Neural cell (in vitro differentiated cells): ENCODE measurements around the gene CELF4. TPM values are rescaled to one million over a fixed set of nuclear protein-coding genes. Genes with fewer than 3 reads are reported as not detected.

Source experiments
- H2AFZ ChIP-seq: fragments of 200-600, 300-800 bp; sonication (generic), shearing (Covaris generic); 2 replicates; pipeline ENCODE4 v1.6.0; 2014; ENCODE audit warnings: low read depth, mild to moderate bottlenecking, antibody characterized with exemption, low read length, moderate library complexity
- H3F3A ChIP-seq: fragments of 200-600 bp; shearing (Covaris generic); 2 replicates; pipeline ENCODE4 v1.6.1; 2016; ENCODE audit warnings: mild to moderate bottlenecking, moderate library complexity, mixed read lengths, antibody characterized with exemption, low read length; ENCODE audit not compliant: insufficient read depth, poor library complexity, severe bottlenecking
- H3K27ac ChIP-seq: fragments of 200-600, 300-800 bp; sonication (generic), shearing (Covaris generic); 2 replicates; pipeline ENCODE4 v1.5.1; 2014; ENCODE audit warnings: mild to moderate bottlenecking, low read length, moderate library complexity
- H3K27me3 ChIP-seq: fragments of 300-800, 200-600 bp; sonication (generic), shearing (Covaris generic); 2 replicates; pipeline ENCODE4 v1.6.0; 2014; ENCODE audit warnings: mild to moderate bottlenecking, low read depth, low read length, moderate library complexity; ENCODE audit not compliant: insufficient read depth
- H3K36me3 ChIP-seq: fragments of 300-800, 200-600 bp; sonication (generic), shearing (Covaris generic); 2 replicates; pipeline ENCODE4 v1.5.1; 2014; ENCODE audit warnings: mild to moderate bottlenecking, antibody characterized with exemption, low read length, moderate library complexity; ENCODE audit not compliant: insufficient read depth
- H3K4me2 ChIP-seq: fragments of 300-800, 200-600 bp; sonication (generic), shearing (Covaris generic); 2 replicates; pipeline ENCODE4 v1.6.0; 2014; ENCODE audit warnings: mild to moderate bottlenecking, low read length
- H3K4me3 ChIP-seq: fragments of 300-800, 200-600 bp; sonication (generic), shearing (Covaris generic); 2 replicates; pipeline ENCODE4 v1.5.1; 2014; ENCODE audit warnings: mild to moderate bottlenecking, low read length, moderate library complexity
- H3K79me2 ChIP-seq: fragments of 200-600 bp; shearing (Covaris generic); replicated peaks from 2 replicates; pipeline ENCODE4 v1.6.0; 2014; ENCODE audit warnings: mild to moderate bottlenecking, low read length, moderate library complexity; ENCODE audit not compliant: insufficient read depth
- H3K9ac ChIP-seq: fragments of 300-800, 200-600 bp; sonication (generic), shearing (Covaris generic); 2 replicates; pipeline ENCODE4 v1.6.1; 2016; ENCODE audit warnings: mild to moderate bottlenecking, low read length, mixed read lengths
- H3K9me2 ChIP-seq: fragments of 200-600 bp; shearing (Covaris generic); 2 replicates; pipeline ENCODE4 v1.6.1; 2016; ENCODE audit warnings: mild to moderate bottlenecking, low read length, mixed read lengths; ENCODE audit not compliant: insufficient read depth
- H3K9me3 ChIP-seq: fragments of 200-600, 300-800 bp; sonication (generic), shearing (Covaris generic); 2 replicates; pipeline ENCODE4 v1.6.1; 2016; ENCODE audit warnings: mild to moderate bottlenecking, mixed run types, low read length, moderate library complexity, mixed read lengths
- H4K20me1 ChIP-seq: fragments of 200-600 bp; shearing (Covaris generic); 2 replicates; pipeline ENCODE4 v1.6.1; 2016; ENCODE audit warnings: mild to moderate bottlenecking, mixed run types; ENCODE audit not compliant: insufficient read depth
- EP300 ChIP-seq: fragments of 450-650 bp; conservative IDR thresholded peaks from 2 replicates; pipeline ENCODE4 v1.6.1; 2014; ENCODE audit warnings: antibody characterized with exemption, mild to moderate bottlenecking, moderate library complexity; ENCODE audit not compliant: poor library complexity, severe bottlenecking
- EZH2 ChIP-seq: fragments of 200-600, 300-800 bp; shearing (Covaris generic), sonication (generic); IDR thresholded peaks from 2 replicates; pipeline ENCODE4 v1.6.1; 2014; ENCODE audit warnings: antibody characterized with exemption, low read length, borderline replicate concordance, mild to moderate bottlenecking; ENCODE audit not compliant: insufficient read depth, poor library complexity, severe bottlenecking
- MXI1 ChIP-seq: fragments of 450-650 bp; conservative IDR thresholded peaks from 2 replicates; pipeline ENCODE4 v1.6.1; 2014; ENCODE audit warnings: antibody characterized with exemption, mild to moderate bottlenecking; ENCODE audit not compliant: poor library complexity, severe bottlenecking
- POLR2AphosphoS5 ChIP-seq: IDR thresholded peaks from 2 replicates; pipeline ENCODE4 v1.6.1; 2012
- RAD21 ChIP-seq: fragments of 450-650 bp; conservative IDR thresholded peaks from 2 replicates; pipeline ENCODE4 v1.6.1; 2014; ENCODE audit warnings: antibody characterized with exemption, mild to moderate bottlenecking, moderate library complexity
- SMC3 ChIP-seq: fragments of 450-650 bp; conservative IDR thresholded peaks from 2 replicates; pipeline ENCODE4 v1.6.1; 2014; ENCODE audit warnings: antibody characterized with exemption, mild to moderate bottlenecking, moderate library complexity; ENCODE audit not compliant: poor library complexity
- TAF1 ChIP-seq: IDR thresholded peaks from 2 replicates; pipeline ENCODE4 v1.6.1; 2012; ENCODE audit warnings: low read depth
- polyA plus RNA-seq: library from polyadenylated mRNA; depleted of rRNA; stranded (reverse); fragments of >200 nt; gene quantifications from 2 replicates; pipeline ENCODE4 v1.2.3, GENCODE V29; 2014
- TF ChIP-seq, protein P1 (sequence below): IDR thresholded peaks from 2 replicates; pipeline ENCODE4 v1.6.1; 2012; ENCODE audit warnings: borderline replicate concordance
- TF ChIP-seq, protein P2 (sequence below): fragments of 450-650 bp; IDR thresholded peaks from 2 replicates; pipeline ENCODE4 v1.5.1; 2014; ENCODE audit warnings: antibody characterized with exemption, mild to moderate bottlenecking, moderate library complexity; ENCODE audit not compliant: poor library complexity, severe bottlenecking

The CELF4 gene
- polyA plus RNA-seq, 1 donor from 2014 or later = 191 TPM

DNA sequence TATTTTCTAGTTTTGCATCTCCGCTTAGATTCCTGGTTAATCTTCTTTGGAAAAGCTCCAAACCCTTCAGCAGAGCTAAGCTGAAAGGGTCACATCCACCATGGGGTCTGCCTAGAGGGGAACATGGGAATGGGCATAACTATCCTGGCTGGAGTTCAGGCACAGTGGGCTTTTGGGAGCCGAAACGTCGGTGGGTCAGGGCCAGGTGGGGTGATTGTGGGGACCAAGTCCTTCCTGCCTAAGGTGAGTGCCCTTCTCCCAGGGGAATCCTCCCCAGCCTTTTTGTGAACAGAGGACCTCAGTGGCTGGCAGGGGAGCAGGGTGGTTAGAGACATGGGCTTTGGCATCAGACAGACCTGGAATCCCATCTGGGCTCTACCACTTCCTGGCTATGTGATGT lies 60.3 kb downstream of the CELF4 start:
- Histone ChIP-seq H2AFZ (no peak overlapping the region), H3K4me3 (no peak overlapping the region), H3K79me2 (no peaks in the 10 kb centered on the region), H4K20me1 (peaks cover 5% of the 10 kb centered on the region), H3K36me3 (peaks cover 4% of the 10 kb centered on the region), H3F3A (no peaks in the 10 kb centered on the region), H3K27me3 (no peaks in the 10 kb centered on the region), H3K27ac (no peak overlapping the region), H3K9me3 (no peaks in the 10 kb centered on the region), H3K9me2 (no peaks in the 10 kb centered on the region), H3K4me2 (no peak overlapping the region), H3K9ac (no peak overlapping the region)
- no peak for TF ChIP-seq POLR2AphosphoS5
- TF ChIP-seq EP300 = no peak
- TF ChIP-seq MXI1 = no peak
- TF ChIP-seq RAD21 = no peak
- TF ChIP-seq, protein P1, sequence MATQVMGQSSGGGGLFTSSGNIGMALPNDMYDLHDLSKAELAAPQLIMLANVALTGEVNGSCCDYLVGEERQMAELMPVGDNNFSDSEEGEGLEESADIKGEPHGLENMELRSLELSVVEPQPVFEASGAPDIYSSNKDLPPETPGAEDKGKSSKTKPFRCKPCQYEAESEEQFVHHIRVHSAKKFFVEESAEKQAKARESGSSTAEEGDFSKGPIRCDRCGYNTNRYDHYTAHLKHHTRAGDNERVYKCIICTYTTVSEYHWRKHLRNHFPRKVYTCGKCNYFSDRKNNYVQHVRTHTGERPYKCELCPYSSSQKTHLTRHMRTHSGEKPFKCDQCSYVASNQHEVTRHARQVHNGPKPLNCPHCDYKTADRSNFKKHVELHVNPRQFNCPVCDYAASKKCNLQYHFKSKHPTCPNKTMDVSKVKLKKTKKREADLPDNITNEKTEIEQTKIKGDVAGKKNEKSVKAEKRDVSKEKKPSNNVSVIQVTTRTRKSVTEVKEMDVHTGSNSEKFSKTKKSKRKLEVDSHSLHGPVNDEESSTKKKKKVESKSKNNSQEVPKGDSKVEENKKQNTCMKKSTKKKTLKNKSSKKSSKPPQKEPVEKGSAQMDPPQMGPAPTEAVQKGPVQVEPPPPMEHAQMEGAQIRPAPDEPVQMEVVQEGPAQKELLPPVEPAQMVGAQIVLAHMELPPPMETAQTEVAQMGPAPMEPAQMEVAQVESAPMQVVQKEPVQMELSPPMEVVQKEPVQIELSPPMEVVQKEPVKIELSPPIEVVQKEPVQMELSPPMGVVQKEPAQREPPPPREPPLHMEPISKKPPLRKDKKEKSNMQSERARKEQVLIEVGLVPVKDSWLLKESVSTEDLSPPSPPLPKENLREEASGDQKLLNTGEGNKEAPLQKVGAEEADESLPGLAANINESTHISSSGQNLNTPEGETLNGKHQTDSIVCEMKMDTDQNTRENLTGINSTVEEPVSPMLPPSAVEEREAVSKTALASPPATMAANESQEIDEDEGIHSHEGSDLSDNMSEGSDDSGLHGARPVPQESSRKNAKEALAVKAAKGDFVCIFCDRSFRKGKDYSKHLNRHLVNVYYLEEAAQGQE = no peak
- TF ChIP-seq, protein P2, sequence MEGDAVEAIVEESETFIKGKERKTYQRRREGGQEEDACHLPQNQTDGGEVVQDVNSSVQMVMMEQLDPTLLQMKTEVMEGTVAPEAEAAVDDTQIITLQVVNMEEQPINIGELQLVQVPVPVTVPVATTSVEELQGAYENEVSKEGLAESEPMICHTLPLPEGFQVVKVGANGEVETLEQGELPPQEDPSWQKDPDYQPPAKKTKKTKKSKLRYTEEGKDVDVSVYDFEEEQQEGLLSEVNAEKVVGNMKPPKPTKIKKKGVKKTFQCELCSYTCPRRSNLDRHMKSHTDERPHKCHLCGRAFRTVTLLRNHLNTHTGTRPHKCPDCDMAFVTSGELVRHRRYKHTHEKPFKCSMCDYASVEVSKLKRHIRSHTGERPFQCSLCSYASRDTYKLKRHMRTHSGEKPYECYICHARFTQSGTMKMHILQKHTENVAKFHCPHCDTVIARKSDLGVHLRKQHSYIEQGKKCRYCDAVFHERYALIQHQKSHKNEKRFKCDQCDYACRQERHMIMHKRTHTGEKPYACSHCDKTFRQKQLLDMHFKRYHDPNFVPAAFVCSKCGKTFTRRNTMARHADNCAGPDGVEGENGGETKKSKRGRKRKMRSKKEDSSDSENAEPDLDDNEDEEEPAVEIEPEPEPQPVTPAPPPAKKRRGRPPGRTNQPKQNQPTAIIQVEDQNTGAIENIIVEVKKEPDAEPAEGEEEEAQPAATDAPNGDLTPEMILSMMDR = no peak
- TF ChIP-seq SMC3 = no peak
- TF ChIP-seq EZH2 = no peak
- no peak for TF ChIP-seq TAF1

DNA sequence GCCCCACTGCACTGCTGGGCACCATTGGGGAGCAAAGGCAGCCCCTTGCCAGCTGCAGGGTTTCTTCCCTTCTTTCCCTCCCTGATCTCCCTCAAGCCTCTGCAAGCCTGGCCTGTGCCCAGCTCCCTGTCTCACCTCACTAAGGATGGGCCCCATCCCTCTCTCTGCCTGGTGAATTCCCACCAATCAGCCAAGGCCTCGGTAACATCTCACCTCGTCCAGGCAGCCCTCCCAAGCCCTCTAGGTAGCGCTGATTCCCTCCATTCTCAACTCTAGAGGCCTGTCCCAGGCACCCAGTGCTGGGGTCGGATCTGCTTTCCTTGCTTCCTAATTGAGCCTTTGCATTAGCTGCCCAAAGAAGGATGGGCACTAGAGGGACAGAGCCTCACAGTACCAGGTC lies 63.0 kb downstream of the CELF4 start:
- no peak for TF ChIP-seq SMC3
- TF ChIP-seq, protein P2 = no peak
- TF ChIP-seq, protein P1 = no peak
- TF ChIP-seq EP300 = no peak
- no peak for TF ChIP-seq TAF1
- no peak for TF ChIP-seq POLR2AphosphoS5
- no peak for TF ChIP-seq MXI1
- TF ChIP-seq EZH2 = no peak
- TF ChIP-seq RAD21 = no peak
- H3K27me3 ChIP-seq = no peaks in the 10 kb centered on the region
- H3K27ac ChIP-seq = no peak overlapping the region

More for the DNA sequence above, 63.0 kb downstream of the CELF4 start:
- no peak overlapping the region for H3K9ac ChIP-seq
- no peaks in the 10 kb centered on the region for H3K9me2 ChIP-seq
- no peaks in the 10 kb centered on the region for H3K79me2 ChIP-seq
- no peak overlapping the region for H3K4me3 ChIP-seq
- H2AFZ ChIP-seq = no peak overlapping the region
- no peaks in the 10 kb centered on the region for H3K9me3 ChIP-seq
- no peaks in the 10 kb centered on the region for H3F3A ChIP-seq
- no peak overlapping the region for H3K4me2 ChIP-seq
- no peaks in the 10 kb centered on the region for H3K36me3 ChIP-seq
- H4K20me1 ChIP-seq = peaks cover 9% of the 10 kb centered on the region
